GM12873 (cell line): ENCODE data around the gene SLC6A20.

Source experiments
- TF ChIP-seq, protein P1 (sequence below): IDR thresholded peaks from 2 replicates; pipeline ENCODE4 v1.5.1; 2012; ENCODE audit warnings: low read depth, mild to moderate bottlenecking, moderate library complexity, low read length, control low read depth; ENCODE audit not compliant: insufficient read depth; ENCODE audit errors: missing control alignments

SLC6A20 gene

DNA sequence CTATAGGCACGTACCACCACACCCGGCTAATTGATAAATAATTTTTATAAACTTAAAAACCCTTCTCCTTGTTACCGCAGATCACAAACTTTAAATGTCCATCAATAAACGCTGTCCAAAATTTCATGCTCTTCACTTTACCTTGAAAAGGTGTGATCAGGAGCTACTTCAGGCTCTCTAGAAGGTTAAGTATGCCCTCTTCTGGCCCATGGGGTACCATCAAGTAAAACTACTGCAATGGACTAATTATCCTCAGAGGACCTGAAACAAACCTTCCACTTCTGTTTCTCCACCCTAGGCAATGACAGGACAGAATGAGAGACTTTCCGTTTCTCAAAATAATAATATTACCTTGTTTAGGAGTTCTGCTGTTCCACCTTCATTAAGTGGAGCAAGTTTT is 36.4 kb upstream of the SLC6A20 start:
- TF ChIP-seq, protein P1, sequence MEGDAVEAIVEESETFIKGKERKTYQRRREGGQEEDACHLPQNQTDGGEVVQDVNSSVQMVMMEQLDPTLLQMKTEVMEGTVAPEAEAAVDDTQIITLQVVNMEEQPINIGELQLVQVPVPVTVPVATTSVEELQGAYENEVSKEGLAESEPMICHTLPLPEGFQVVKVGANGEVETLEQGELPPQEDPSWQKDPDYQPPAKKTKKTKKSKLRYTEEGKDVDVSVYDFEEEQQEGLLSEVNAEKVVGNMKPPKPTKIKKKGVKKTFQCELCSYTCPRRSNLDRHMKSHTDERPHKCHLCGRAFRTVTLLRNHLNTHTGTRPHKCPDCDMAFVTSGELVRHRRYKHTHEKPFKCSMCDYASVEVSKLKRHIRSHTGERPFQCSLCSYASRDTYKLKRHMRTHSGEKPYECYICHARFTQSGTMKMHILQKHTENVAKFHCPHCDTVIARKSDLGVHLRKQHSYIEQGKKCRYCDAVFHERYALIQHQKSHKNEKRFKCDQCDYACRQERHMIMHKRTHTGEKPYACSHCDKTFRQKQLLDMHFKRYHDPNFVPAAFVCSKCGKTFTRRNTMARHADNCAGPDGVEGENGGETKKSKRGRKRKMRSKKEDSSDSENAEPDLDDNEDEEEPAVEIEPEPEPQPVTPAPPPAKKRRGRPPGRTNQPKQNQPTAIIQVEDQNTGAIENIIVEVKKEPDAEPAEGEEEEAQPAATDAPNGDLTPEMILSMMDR = peak; percentile 51

DNA sequence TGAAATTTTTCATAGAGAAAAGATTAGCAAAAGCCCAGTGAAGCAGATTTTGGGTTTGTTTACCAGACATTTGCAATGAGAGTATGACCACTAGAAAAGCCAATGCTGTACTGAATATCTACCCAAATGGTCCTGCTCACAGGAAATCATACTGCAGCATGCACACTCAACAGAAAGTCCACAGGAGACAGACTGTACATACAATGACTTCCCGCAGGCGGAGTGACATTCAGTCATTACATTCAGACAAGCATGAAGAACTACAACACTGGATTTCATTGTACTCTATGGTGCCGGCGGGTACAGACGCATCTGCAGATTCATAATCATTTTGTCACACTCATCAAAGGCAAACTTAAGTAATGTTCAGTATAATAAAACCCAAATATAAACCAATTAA is 33.8 kb upstream of the SLC6A20 start:
- TF ChIP-seq, protein P1 = no peak

DNA sequence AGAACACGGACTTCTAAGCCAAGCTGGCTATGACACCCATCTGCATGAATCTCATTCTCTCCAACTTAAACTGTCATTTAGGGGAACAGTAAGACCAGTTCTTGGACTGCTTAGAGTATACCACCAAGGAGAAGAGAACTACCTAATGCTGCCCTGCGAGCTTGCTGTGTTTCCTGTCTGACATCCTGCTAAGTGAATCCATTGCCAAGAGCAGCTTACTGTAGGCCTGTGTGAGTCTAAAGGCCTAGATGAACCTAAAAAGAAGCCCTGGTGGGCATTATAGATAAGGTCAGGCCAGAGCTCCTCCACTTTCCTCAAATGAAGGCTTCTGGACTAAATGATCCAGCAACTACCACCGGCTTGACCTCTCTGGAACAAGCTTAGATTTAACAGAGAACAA is 30.6 kb upstream of the SLC6A20 start:
- TF ChIP-seq, protein P1 = no peak

DNA sequence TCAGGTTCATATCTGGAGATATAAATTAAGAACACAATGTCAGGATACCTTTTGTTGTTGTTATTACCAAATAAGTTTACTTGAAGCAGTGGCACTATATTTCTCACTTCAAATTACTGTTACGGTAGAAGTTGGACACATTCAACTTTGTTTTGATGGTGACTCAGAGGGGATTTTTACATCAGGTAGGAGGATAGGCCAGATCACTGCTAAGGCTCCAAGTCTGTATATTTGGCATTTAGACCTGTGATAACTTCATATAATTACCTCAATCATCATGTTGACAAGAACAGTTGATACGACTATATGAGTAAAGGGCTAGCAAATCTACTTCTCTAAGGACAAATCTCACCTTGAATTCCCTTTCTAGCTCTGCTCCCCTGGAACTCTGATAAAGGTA is 30.0 kb upstream of the SLC6A20 start:
- TF ChIP-seq, protein P1 = no peak

DNA sequence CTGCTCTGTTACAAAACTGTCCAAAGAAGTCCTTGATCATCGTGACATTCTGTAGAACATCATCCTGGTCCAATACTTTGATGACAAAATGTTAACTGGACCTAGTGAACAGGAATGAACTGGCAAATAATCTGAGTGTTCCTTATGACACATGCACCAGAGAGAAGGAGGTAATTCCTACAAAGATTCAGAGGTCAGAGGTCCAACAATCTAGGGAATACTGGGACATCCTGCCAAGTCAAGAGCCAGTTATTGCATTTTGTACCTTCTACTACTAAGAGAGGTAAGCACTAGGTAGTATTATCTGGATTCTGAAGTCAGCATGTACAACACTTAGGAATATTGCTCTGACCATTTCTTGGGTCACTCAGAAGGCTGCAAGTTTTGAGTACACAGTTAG is 24.8 kb upstream of the SLC6A20 start:
- TF ChIP-seq, protein P1 = no peak

DNA sequence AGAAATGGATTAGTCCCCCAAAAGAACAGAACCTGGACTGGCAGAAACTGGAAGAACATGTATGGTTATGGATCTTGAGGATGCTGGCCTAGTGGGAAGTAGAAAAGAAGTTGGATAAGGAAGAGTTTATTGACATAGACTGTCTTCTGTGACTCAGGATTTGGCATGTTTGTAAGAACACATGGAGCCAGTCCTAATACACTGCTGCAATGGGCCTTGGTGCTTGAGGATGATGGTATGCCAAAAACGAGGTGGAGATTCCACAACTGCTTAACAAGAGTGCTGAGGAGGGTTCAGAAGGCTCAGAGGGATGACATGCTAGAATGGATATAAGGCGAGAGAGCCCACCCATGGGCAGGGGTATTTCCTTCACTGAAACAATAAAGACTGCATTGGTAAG is 23.2 kb upstream of the SLC6A20 start:
- TF ChIP-seq, protein P1 = no peak

DNA sequence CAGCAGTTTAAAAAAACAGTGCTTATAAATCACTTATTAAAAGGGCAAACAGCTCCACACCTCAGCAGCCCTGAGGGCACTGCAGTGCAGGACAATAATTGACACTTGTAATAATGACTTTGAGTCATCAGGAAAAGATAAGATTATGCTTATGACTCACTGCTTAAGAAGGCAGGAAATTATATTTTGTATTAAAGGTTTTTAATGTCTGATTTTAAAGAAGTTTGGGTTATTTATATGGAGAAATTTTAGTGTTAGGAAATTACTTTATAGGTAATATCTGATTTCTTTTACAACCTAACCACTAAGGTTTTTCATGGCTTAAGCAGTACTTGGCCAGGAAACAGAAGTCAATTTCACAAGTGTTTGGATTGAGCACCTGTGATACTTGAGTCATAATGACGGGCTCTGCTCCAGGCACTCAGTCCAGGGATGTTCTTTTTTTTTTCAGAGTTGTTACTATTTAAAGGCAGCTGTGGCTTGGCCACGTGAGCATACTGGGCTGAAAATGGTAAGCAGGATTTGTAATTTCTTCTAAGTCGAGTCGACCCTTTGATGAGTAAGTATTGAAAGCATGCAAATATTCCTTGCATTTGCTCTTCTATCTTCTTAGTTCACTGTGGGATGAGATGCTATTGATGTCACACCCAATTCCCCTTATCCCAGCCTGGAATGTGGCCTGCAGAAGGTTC is 21.6 kb upstream of the SLC6A20 start:
- TF ChIP-seq, protein P1 = no peak
